DND-41 (cell line): ENCODE data around the gene KXD1.

Experiments used
- ATAC-seq: fragments of 200-7000 bp; cut with Tn5 transposase; 3 replicates; pipeline ENCODE4 v1.9.1; 2021; ENCODE audit warnings: low read depth; ENCODE audit not compliant: insufficient read depth
- DNase-seq: peaks from one replicate; pipeline ENCODE4 v3.0.0-alpha.2; 2020
- H2AFZ ChIP-seq: 2 replicates; pipeline ENCODE4 v1.6.0; 2012; ENCODE audit warnings: low read depth, low read length
- H3K27ac ChIP-seq: 2 replicates; pipeline ENCODE4 v1.5.1; 2012; ENCODE audit warnings: low read length, inconsistent platforms
- H3K27me3 ChIP-seq: fragments of 200-600 bp; sonication (generic); 2 replicates; pipeline ENCODE4 v1.6.0; 2012; ENCODE audit warnings: low read length, mild to moderate bottlenecking, inconsistent platforms; ENCODE audit not compliant: insufficient read depth, poor library complexity
- H3K36me3 ChIP-seq: 2 replicates; pipeline ENCODE4 v1.5.1; 2012; ENCODE audit warnings: low read length, inconsistent platforms; ENCODE audit not compliant: insufficient read depth
- H3K4me1 ChIP-seq: 2 replicates; pipeline ENCODE4 v1.5.1; 2012; ENCODE audit warnings: mild to moderate bottlenecking, low read length; ENCODE audit not compliant: insufficient read depth
- H3K4me2 ChIP-seq: 2 replicates; pipeline ENCODE4 v1.6.0; 2012; ENCODE audit warnings: mild to moderate bottlenecking, moderate library complexity, low read length, inconsistent platforms; ENCODE audit not compliant: insufficient read depth
- H3K4me3 ChIP-seq, 2 experiments: fragments of 200-600 bp in 1 of 2; shearing (Covaris generic) in 1 of 2; 2 replicates each; pipeline ENCODE4 v1.5.1; 2012 to 2016; ENCODE audit warnings: inconsistent platforms in 2 of 2, low read length in 2 of 2, mild to moderate bottlenecking in 2 of 2, low read depth in 1 of 2, moderate library complexity in 1 of 2
- H3K79me2 ChIP-seq: 2 replicates; pipeline ENCODE4 v1.6.0; 2012; ENCODE audit warnings: low read length, inconsistent platforms; ENCODE audit not compliant: insufficient read depth
- H3K9ac ChIP-seq: 2 replicates; pipeline ENCODE4 v1.6.0; 2012; ENCODE audit warnings: low read depth, mild to moderate bottlenecking, inconsistent platforms, low read length, moderate library complexity
- H3K9me3 ChIP-seq: 2 replicates; pipeline ENCODE4 v1.5.1; 2012; ENCODE audit warnings: low read length, moderate library complexity, mild to moderate bottlenecking, inconsistent platforms; ENCODE audit not compliant: insufficient read depth, severe bottlenecking
- H4K20me1 ChIP-seq: 2 replicates; pipeline ENCODE4 v1.6.0; 2012; ENCODE audit warnings: low read length; ENCODE audit not compliant: insufficient read depth
- CTCF ChIP-seq: IDR thresholded peaks from 2 replicates; pipeline ENCODE4 v1.5.1; 2012; ENCODE audit warnings: borderline replicate concordance, low read length, moderate library complexity, mild to moderate bottlenecking; ENCODE audit not compliant: poor library complexity, severe bottlenecking; ENCODE audit errors: extremely low read depth
- EZH2 ChIP-seq: IDR thresholded peaks from 3 replicates; pipeline ENCODE4 v1.6.1; 2012; ENCODE audit warnings: borderline replicate concordance, low read depth, mild to moderate bottlenecking, moderate library complexity, low read length, inconsistent platforms; ENCODE audit not compliant: severe bottlenecking

The KXD1 gene

GRCh38 chr19:18526316-18526715 lies 31.4 kb upstream of the KXD1 start:
- peaks cover 8% of the 10 kb centered on the region for H3K4me1 ChIP-seq
- H2AFZ ChIP-seq, result no peak overlapping the region
- H3K4me2 ChIP-seq, result no peak overlapping the region
- H4K20me1 ChIP-seq, result no peaks in the 10 kb centered on the region
- DNase-seq, result no peak
- H3K27me3 ChIP-seq, result no peaks in the 10 kb centered on the region
- ATAC-seq, result no peak
- no peak overlapping the region for H3K4me3 ChIP-seq
- H3K36me3 ChIP-seq, result peaks cover 2% of the 10 kb centered on the region
- H3K9me3 ChIP-seq, result no peaks in the 10 kb centered on the region
- no peak overlapping the region for H3K27ac ChIP-seq
- H3K9ac ChIP-seq, result no peak overlapping the region
- H3K79me2 ChIP-seq, result peaks cover 5% of the 10 kb centered on the region
- no peak for TF ChIP-seq CTCF
- no peak for TF ChIP-seq EZH2

- ATAC-seq, result peak; percentile 23; the same call in 2 of the 3 replicates
- TF ChIP-seq EZH2 (no peak), CTCF (no peak)
- no peak overlapping the region for H3K4me3 ChIP-seq
- no peak overlapping the region for H2AFZ ChIP-seq
- H3K4me1 ChIP-seq, result no peaks in the 10 kb centered on the region
- 0 out of 2 replicates have a peak, but pooled peaks cover 3% of the 10 kb centered on the region for H4K20me1 ChIP-seq
- DNase-seq, result no peak
- no peak overlapping the region for H3K4me2 ChIP-seq
- no peaks in the 10 kb centered on the region for H3K79me2 ChIP-seq
- H3K27me3 ChIP-seq, result no peaks in the 10 kb centered on the region
- no peak overlapping the region for H3K27ac ChIP-seq
- no peak overlapping the region for H3K9ac ChIP-seq
- no peaks in the 10 kb centered on the region for H3K9me3 ChIP-seq
- peaks cover 23% of the 10 kb centered on the region for H3K36me3 ChIP-seq
These were observed 27.9 kb upstream of the KXD1 start for GRCh38 chr19:18529782-18530181.

- Histone ChIP-seq H3K9me3 (no peaks in the 10 kb centered on the region), H3K4me1 (no peaks in the 10 kb centered on the region), H3K36me3 (peaks cover 38% of the 10 kb centered on the region), H3K9ac (no peak overlapping the region), H3K4me2 (no peak overlapping the region), H3K79me2 (no peaks in the 10 kb centered on the region), H2AFZ (no peak overlapping the region), H3K27me3 (no peaks in the 10 kb centered on the region), H3K4me3 (no peak overlapping the region), H3K27ac (no peak overlapping the region), H4K20me1 (peaks cover 6% of the 10 kb centered on the region; the same call in 1 of the 2 replicates)
- TF ChIP-seq CTCF (no peak), EZH2 (no peak)
- DNase-seq (no peak), ATAC-seq (no peak)
These were observed 26.2 kb upstream of the KXD1 start for GRCh38 chr19:18531485-18531884.

- H3K27me3 ChIP-seq, result no peaks in the 10 kb centered on the region
- H3K4me1 ChIP-seq, result no peaks in the 10 kb centered on the region
- no peaks in the 10 kb centered on the region for H3K79me2 ChIP-seq
- H3K27ac ChIP-seq, result no peak overlapping the region
- ATAC-seq (no peak), DNase-seq (no peak)
- TF ChIP-seq EZH2 (no peak), CTCF (no peak)
- no peak overlapping the region for H3K4me3 ChIP-seq
- peaks cover 46% of the 10 kb centered on the region for H3K36me3 ChIP-seq
- no peaks in the 10 kb centered on the region for H3K9me3 ChIP-seq
- no peak overlapping the region for H3K9ac ChIP-seq
- no peak overlapping the region for H2AFZ ChIP-seq
- peaks cover 6% of the 10 kb centered on the region; the same call in 1 of the 2 replicates for H4K20me1 ChIP-seq
- no peak overlapping the region for H3K4me2 ChIP-seq
These were observed 25.3 kb upstream of the KXD1 start for GRCh38 chr19:18532168-18532890.
